Neuronal stem cell (in vitro differentiated cells): Measurements from ENCODE around the gene PCDHGC4.
A peak's percentile ranks its signal among the peaks of the same experiment; 100 is the strongest.

ENCODE experiments used
- DNase-seq: peaks from one replicate; pipeline ENCODE4 v3.0.0-alpha.2; 2013; ENCODE audit warnings: low spot score
- H2AFZ ChIP-seq: one replicate; pipeline ENCODE4 v1.6.1; 2013; ENCODE audit warnings: mild to moderate bottlenecking, low read length, inconsistent platforms
- H2AK5ac ChIP-seq: 2 replicates; pipeline ENCODE4 v1.6.1; 2013; ENCODE audit warnings: low read depth, mild to moderate bottlenecking, inconsistent platforms, low read length, moderate library complexity, mixed read lengths
- H2BK120ac ChIP-seq: 2 replicates; pipeline ENCODE4 v1.6.1; 2013; ENCODE audit warnings: low read depth, mild to moderate bottlenecking, inconsistent platforms, low read length, moderate library complexity, mixed read lengths
- H2BK12ac ChIP-seq: one replicate; pipeline ENCODE4 v1.6.1; 2013; ENCODE audit warnings: low read length, inconsistent platforms
- H2BK15ac ChIP-seq: 2 replicates; pipeline ENCODE4 v1.6.1; 2013; ENCODE audit warnings: mild to moderate bottlenecking, low read length, inconsistent platforms, mixed read lengths
- H2BK5ac ChIP-seq: one replicate; pipeline ENCODE4 v1.6.1; 2013; ENCODE audit warnings: inconsistent platforms, mild to moderate bottlenecking, low read length, moderate library complexity
- H3K14ac ChIP-seq: one replicate; pipeline ENCODE4 v1.6.1; 2013; ENCODE audit warnings: low read length, inconsistent platforms
- H3K18ac ChIP-seq: 2 replicates; pipeline ENCODE4 v1.6.1; 2013; ENCODE audit warnings: low read length, inconsistent platforms
- H3K23ac ChIP-seq: 2 replicates; pipeline ENCODE4 v1.6.1; 2013; ENCODE audit warnings: low read depth, mild to moderate bottlenecking, mixed read lengths, low read length, inconsistent platforms; ENCODE audit not compliant: poor library complexity
- H3K27ac ChIP-seq: replicated peaks from 3 replicates; pipeline ENCODE4 v1.5.1; 2013; ENCODE audit warnings: low read length, inconsistent platforms
- H3K27me3 ChIP-seq, 3 experiments: 2 replicates each; pipeline ENCODE4 v1.6.1; 2013; ENCODE audit warnings: low read length in 3 of 3, mild to moderate bottlenecking in 2 of 3, inconsistent platforms in 1 of 3, low read depth in 1 of 3, mixed read lengths in 1 of 3, moderate library complexity in 1 of 3; ENCODE audit not compliant: control insufficient read depth in 3 of 3, insufficient read depth in 3 of 3
- H3K36me3 ChIP-seq, 2 donors: replicated peaks in 1 of 2; 2 replicates each; pipeline ENCODE4 v1.6.1; 2013; ENCODE audit warnings: low read length in 2 of 2; ENCODE audit not compliant: control insufficient read depth in 2 of 2, insufficient read depth in 2 of 2
- H3K4ac ChIP-seq: 2 replicates; pipeline ENCODE4 v1.6.1; 2013; ENCODE audit warnings: inconsistent platforms, mild to moderate bottlenecking, low read length, moderate library complexity
- H3K4me1 ChIP-seq, 2 donors: 1 replicate in 1 of 2; 2 replicates in 1 of 2; pipeline ENCODE4 v1.6.1; 2013; ENCODE audit warnings: low read length in 2 of 2, low read depth in 1 of 2; ENCODE audit not compliant: control insufficient read depth in 2 of 2, insufficient read depth in 1 of 2
- H3K4me2 ChIP-seq: one replicate; pipeline ENCODE4 v1.6.1; 2013; ENCODE audit warnings: mild to moderate bottlenecking, low read length, inconsistent platforms; ENCODE audit not compliant: insufficient read depth, poor library complexity, severe bottlenecking
- H3K4me3 ChIP-seq, 2 donors: 2 replicates each; pipeline ENCODE4 v1.5.1; 2013; ENCODE audit warnings: low read length in 2 of 2, mild to moderate bottlenecking in 2 of 2, inconsistent platforms in 1 of 2, moderate library complexity in 1 of 2
- H3K79me1 ChIP-seq: one replicate; pipeline ENCODE4 v1.6.1; 2013; ENCODE audit warnings: low read depth, mild to moderate bottlenecking, inconsistent platforms, low read length, moderate library complexity
- H3K9ac ChIP-seq: one replicate; pipeline ENCODE4 v1.6.1; 2013; ENCODE audit warnings: mild to moderate bottlenecking, low read depth, low read length, inconsistent platforms; ENCODE audit not compliant: poor library complexity
- H3K9me3 ChIP-seq, 2 donors: replicated peaks in 1 of 2; 2 replicates each; pipeline versions ENCODE3 to v1.6.1; 2013; ENCODE audit warnings: low read length in 2 of 2, mild to moderate bottlenecking in 2 of 2, inconsistent platforms in 1 of 2, low read depth in 1 of 2, mixed read lengths in 1 of 2, moderate library complexity in 1 of 2; ENCODE audit not compliant: control insufficient read depth in 2 of 2, insufficient read depth in 1 of 2
- H4K8ac ChIP-seq: one replicate; pipeline ENCODE4 v1.6.1; 2013; ENCODE audit warnings: low read depth, mild to moderate bottlenecking, inconsistent platforms, low read length, moderate library complexity
- H4K91ac ChIP-seq: one replicate; pipeline ENCODE4 v1.6.1; 2013; ENCODE audit warnings: low read length, low read depth, mild to moderate bottlenecking, inconsistent platforms; ENCODE audit not compliant: poor library complexity
- WGBS, 2 donors: extraction: QIAGEN DNeasy Blood & Tissue Kit; methylation state at CpG; one replicate each; pipeline ENCODE4 v1.1.7; 2013; ENCODE audit warnings: missing lambda C conversion rate in 2 of 2, mixed read lengths in 1 of 2; ENCODE audit not compliant: insufficient read length in 2 of 2, insufficient replicate concordance in 1 of 2; ENCODE audit errors: extremely low coverage in 2 of 2; 5-methylcytosine and 5-hydroxymethylcytosine counted together

The PCDHGC4 gene

DNA sequence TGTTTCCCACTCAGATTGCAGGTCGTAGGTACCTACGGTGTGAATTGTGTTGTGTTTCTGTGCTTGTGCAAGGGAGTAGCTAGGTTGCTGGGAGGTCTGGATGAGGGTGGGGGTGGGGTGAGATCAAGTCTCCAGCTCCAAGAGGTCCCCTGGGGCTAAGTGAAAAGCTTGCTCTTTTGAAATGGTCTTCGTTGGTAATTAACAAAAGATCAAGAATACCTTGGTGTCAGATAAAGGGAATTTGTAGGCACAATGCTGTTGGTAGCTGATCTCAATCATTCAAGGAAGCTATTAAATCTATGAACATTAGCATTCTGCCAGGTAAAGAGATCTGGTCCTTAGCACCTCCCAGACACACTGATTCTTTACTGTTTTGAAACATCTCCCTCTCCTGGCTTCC lies 928 bp upstream of the PCDHGC4 start:
- Histone ChIP-seq H3K79me1 (peaks cover 13% of the 10 kb centered on the region), H2BK12ac (no peak overlapping the region), H3K9ac (no peak overlapping the region), H2BK5ac (no peak overlapping the region), H3K4ac (no peak overlapping the region), H2AFZ (no peak overlapping the region), H3K4me2 (peak overlapping the region; percentile 43), H3K14ac (no peak overlapping the region), H3K23ac (no peak overlapping the region), H4K91ac (no peak overlapping the region), H2BK120ac (no peak overlapping the region), H4K8ac (no peak overlapping the region), H3K36me3 (peaks cover 13 to 38% of the 10 kb centered on the region in 2 donors), H2AK5ac (no peak overlapping the region), H3K4me3 (no peak overlapping the region), H3K4me1 (peaks cover 4 to 19% of the 10 kb centered on the region in 2 donors), H3K9me3 (peaks cover 4 to 58% of the 10 kb centered on the region in 2 donors), H3K27ac (peak overlapping the region; percentile 69), H3K18ac (no peak overlapping the region), H2BK15ac (no peak overlapping the region), H3K27me3 (peaks cover 0 to 2% (median 0%) of the 10 kb centered on the region in 3 experiments)
- DNase-seq: no peak
- no CpG with 5 or more reads among the region's 3 CpGs for WGBS, 2 donors

DNA sequence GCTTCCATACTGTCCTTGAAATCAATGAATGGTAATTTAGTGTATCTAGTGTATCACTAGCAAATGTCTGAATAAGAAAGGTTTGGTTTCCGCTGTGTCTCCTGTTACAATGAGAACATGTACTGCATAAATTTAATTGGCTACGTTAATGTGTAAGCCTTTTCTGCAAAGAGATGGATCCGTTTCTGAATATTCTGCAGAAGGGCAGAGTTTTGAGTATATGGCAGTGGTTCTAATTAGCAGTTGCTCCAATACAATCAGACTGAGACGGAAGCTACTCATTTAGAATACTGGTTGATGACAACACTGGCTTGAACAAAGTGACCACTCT lies 555 bp upstream of the PCDHGC4 start:
- Histone ChIP-seq H2BK15ac (no peak overlapping the region), H3K79me1 (peaks cover 13% of the 10 kb centered on the region), H3K18ac (no peak overlapping the region), H3K9me3 (peaks cover 4 to 58% of the 10 kb centered on the region in 2 donors), H3K27ac (peak overlapping the region; percentile 69), H2BK12ac (no peak overlapping the region), H3K23ac (no peak overlapping the region), H2BK120ac (no peak overlapping the region), H3K4me3 (peak overlapping the region in 1 of 2 donors; percentile 4), H3K9ac (no peak overlapping the region), H3K4ac (no peak overlapping the region), H2AK5ac (no peak overlapping the region), H4K8ac (no peak overlapping the region), H2AFZ (no peak overlapping the region), H3K27me3 (peaks cover 0 to 2% (median 0%) of the 10 kb centered on the region in 3 experiments), H3K4me2 (peak overlapping the region; percentile 43), H3K14ac (no peak overlapping the region), H4K91ac (no peak overlapping the region), H3K4me1 (peaks cover 7 to 20% of the 10 kb centered on the region in 2 donors), H2BK5ac (no peak overlapping the region), H3K36me3 (peaks cover 14 to 40% of the 10 kb centered on the region in 2 donors)
- no CpG with 5 or more reads among the region's 4 CpGs for WGBS, 2 donors
- no peak for DNase-seq

GRCh38 chr5:141485321-141486055 lies 658 bp downstream of the PCDHGC4 start:
- peaks cover 6 to 61% of the 10 kb centered on the region in 2 donors for H3K9me3 ChIP-seq
- peaks cover 13% of the 10 kb centered on the region for H3K79me1 ChIP-seq
- no peak overlapping the region for H4K8ac ChIP-seq
- peak overlapping the region; percentile 8 for H3K4ac ChIP-seq
- H2BK12ac ChIP-seq: no peak overlapping the region
- peaks cover 24 to 45% of the 10 kb centered on the region in 2 donors for H3K36me3 ChIP-seq
- H2BK120ac ChIP-seq: no peak overlapping the region
- H3K23ac ChIP-seq: peak overlapping the region; percentile 0
- H2BK5ac ChIP-seq: no peak overlapping the region
- peak overlapping the region; percentile 10 to 72 for H3K4me3 ChIP-seq
- no peak for DNase-seq
- no peak overlapping the region for H2AFZ ChIP-seq
- H4K91ac ChIP-seq: no peak overlapping the region
- no peak overlapping the region for H3K14ac ChIP-seq
- peak overlapping the region; percentile 84 for H3K18ac ChIP-seq
- H3K4me1 ChIP-seq: peaks cover 7 to 17% of the 10 kb centered on the region in 2 donors
- peak overlapping the region; percentile 86 for H2AK5ac ChIP-seq
- no peak overlapping the region for H3K27ac ChIP-seq
- no CpG with 5 or more reads among the region's 38 CpGs for WGBS, 2 donors
- peaks cover 0 to 2% (median 0%) of the 10 kb centered on the region in 3 experiments for H3K27me3 ChIP-seq
- H3K9ac ChIP-seq: peak overlapping the region; percentile 78
- H3K4me2 ChIP-seq: peak overlapping the region; percentile 84
- peak overlapping the region; percentile 45 for H2BK15ac ChIP-seq

DNA sequence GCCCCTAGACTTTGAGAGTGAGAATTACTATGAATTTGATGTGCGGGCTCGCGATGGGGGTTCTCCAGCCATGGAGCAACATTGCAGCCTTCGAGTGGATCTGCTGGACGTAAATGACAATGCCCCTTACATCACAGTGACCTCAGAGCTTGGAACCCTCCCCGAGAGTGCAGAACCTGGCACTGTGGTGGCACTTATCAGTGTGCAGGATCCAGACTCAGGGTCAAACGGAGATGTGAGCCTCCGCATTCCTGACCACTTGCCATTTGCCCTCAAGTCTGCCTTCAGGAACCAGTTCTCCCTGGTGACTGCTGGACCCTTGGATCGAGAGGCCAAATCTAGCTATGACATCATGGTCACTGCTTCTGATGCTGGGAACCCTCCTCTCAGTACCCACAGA lies 1.3 kb downstream of the PCDHGC4 start:
- Histone ChIP-seq H3K27me3 (peaks cover 0 to 4% (median 0%) of the 10 kb centered on the region in 3 experiments), H4K8ac (no peak overlapping the region), H3K4me2 (no peak overlapping the region), H3K4ac (no peak overlapping the region), H2AK5ac (peak overlapping the region; percentile 86), H3K79me1 (peaks cover 13% of the 10 kb centered on the region), H3K9me3 (peaks cover 10 to 64% of the 10 kb centered on the region in 2 donors), H3K27ac (no peak overlapping the region), H2AFZ (no peak overlapping the region), H3K23ac (no peak overlapping the region), H3K14ac (no peak overlapping the region), H3K4me3 (no peak overlapping the region), H3K4me1 (peaks cover 7 to 17% of the 10 kb centered on the region in 2 donors), H3K36me3 (peaks cover 30 to 50% of the 10 kb centered on the region in 2 donors), H3K18ac (no peak overlapping the region), H4K91ac (no peak overlapping the region), H2BK120ac (no peak overlapping the region), H2BK5ac (no peak overlapping the region), H2BK12ac (no peak overlapping the region), H2BK15ac (no peak overlapping the region), H3K9ac (no peak overlapping the region)
- no peak for DNase-seq
- no CpG with 5 or more reads among the region's 9 CpGs for WGBS, 2 donors
